IPS-11a (cell line): ENCODE measurements around the gene KNDC1.

Source experiments
- H3K4me3 ChIP-seq: one replicate; pipeline ENCODE4 v1.5.1; 2013; ENCODE audit warnings: low read depth, low read length, control low read depth

KNDC1 gene

GRCh38 chr10:133159611-133159949 lies 439 bp upstream of the KNDC1 start:
- no peak overlapping the region for H3K4me3 ChIP-seq

- peak overlapping the region; percentile 60 for H3K4me3 ChIP-seq
Measured at GRCh38 chr10:133160826-133161471, 930 bp downstream of the KNDC1 start.

- no peak overlapping the region for H3K4me3 ChIP-seq
Measured at GRCh38 chr10:133161486-133162109, 1.6 kb downstream of the KNDC1 start.

- H3K4me3 ChIP-seq, result no peak overlapping the region
Measured at GRCh38 chr10:133162178-133162909, 2.3 kb downstream of the KNDC1 start.

GRCh38 chr10:133162910-133163856 lies 3.2 kb downstream of the KNDC1 start:
- H3K4me3 ChIP-seq, result no peak overlapping the region

GRCh38 chr10:133163889-133164815 lies 4.1 kb downstream of the KNDC1 start:
- no peak overlapping the region for H3K4me3 ChIP-seq

- no peak overlapping the region for H3K4me3 ChIP-seq
Measured at GRCh38 chr10:133164816-133165555, 5.0 kb downstream of the KNDC1 start.

GRCh38 chr10:133165556-133166503 lies 5.8 kb downstream of the KNDC1 start:
- H3K4me3 ChIP-seq, result no peak overlapping the region

GRCh38 chr10:133166504-133166827 lies 6.4 kb downstream of the KNDC1 start:
- H3K4me3 ChIP-seq, result no peak overlapping the region

GRCh38 chr10:133166828-133167692 lies 7.0 kb downstream of the KNDC1 start:
- H3K4me3 ChIP-seq, result no peak overlapping the region

- no peak overlapping the region for H3K4me3 ChIP-seq
Measured at GRCh38 chr10:133167693-133168616, 7.9 kb downstream of the KNDC1 start.

- no peak overlapping the region for H3K4me3 ChIP-seq
Measured at GRCh38 chr10:133168617-133169031, 8.6 kb downstream of the KNDC1 start.

GRCh38 chr10:133169173-133169947 lies 9.3 kb downstream of the KNDC1 start:
- H3K4me3 ChIP-seq, result no peak overlapping the region

- no peak overlapping the region for H3K4me3 ChIP-seq
Measured at GRCh38 chr10:133170092-133170491, 10.1 kb downstream of the KNDC1 start.

- no peak overlapping the region for H3K4me3 ChIP-seq
Measured at GRCh38 chr10:133173860-133174640, 14.0 kb downstream of the KNDC1 start.
